Activated B cell treated with CpG ODN at 0.5 μM for 24 hours (primary cell): ENCODE results near the gene TTYH1. TPM values are rescaled to one million over a fixed set of nuclear protein-coding genes. Genes with fewer than 3 reads are reported as not detected.
"Not testable (repeated sequence)": the region's sequence is repeated elsewhere in the genome, so short reads cannot be mapped to it uniquely, and the experiment has no call there.

Experiments used
- ATAC-seq: fragments of 200-7000 bp; cut with Tn5 transposase; one replicate; pipeline ENCODE4 v1.10.0; 2021; ENCODE audit warnings: low read depth, mild to moderate bottlenecking, moderate library complexity
- CTCF ChIA-PET: fragments of 350-600 bp; sonication (Branson Sonifier 250); formaldehyde crosslinking; loops from one replicate; lab custom pipeline; 2021; ENCODE audit warnings: antibody characterized with exemption; lab: Charles Lee
- POLR2A ChIA-PET: fragments of 350-600 bp; sonication (Branson Sonifier 250); formaldehyde crosslinking; loops from one replicate; lab custom pipeline; 2021; ENCODE audit warnings: antibody characterized with exemption; lab: Charles Lee
- DNase-seq: peaks from one replicate; pipeline ENCODE4 v3.0.0; 2022
- H3K27ac Mint-ChIP-seq: one replicate; pipeline ENCODE4 v1.8.0; 2020; ENCODE audit warnings: mixed read lengths
- H3K27me3 Mint-ChIP-seq: one replicate; pipeline ENCODE4 v1.8.0; 2021; ENCODE audit warnings: mixed read lengths
- H3K36me3 Mint-ChIP-seq: one replicate; pipeline ENCODE4 v1.8.0; 2021; ENCODE audit warnings: low read depth, mixed read lengths
- H3K4me1 Mint-ChIP-seq: one replicate; pipeline ENCODE4 v1.8.0; 2021; ENCODE audit warnings: mixed read lengths
- H3K4me3 Mint-ChIP-seq: one replicate; pipeline ENCODE4 v1.8.0; 2020; ENCODE audit warnings: mild to moderate bottlenecking, mixed read lengths
- H3K9me3 Mint-ChIP-seq: one replicate; pipeline ENCODE4 v1.8.0; 2020; ENCODE audit warnings: mixed read lengths
- CTCF ChIP-seq: fragments of 200-600 bp; IDR thresholded peaks from one replicate; pipeline ENCODE4 v1.8.0; 2022; ENCODE audit warnings: antibody characterized with exemption, mild to moderate bottlenecking
- intact Hi-C: fragments of 100-400 bp; cut with micrococcal nuclease; formaldehyde crosslinking; loops from one replicate; pipeline ENCODE4 v1.15.1; 2024
- total RNA-seq: library from RNA; stranded (reverse); gene quantifications from 2 replicates; pipeline ENCODE4 v1.2.3, GENCODE V29; 2022

Gene TTYH1
- total RNA-seq, 1 donor from 2014 or later: not detected

DNA sequence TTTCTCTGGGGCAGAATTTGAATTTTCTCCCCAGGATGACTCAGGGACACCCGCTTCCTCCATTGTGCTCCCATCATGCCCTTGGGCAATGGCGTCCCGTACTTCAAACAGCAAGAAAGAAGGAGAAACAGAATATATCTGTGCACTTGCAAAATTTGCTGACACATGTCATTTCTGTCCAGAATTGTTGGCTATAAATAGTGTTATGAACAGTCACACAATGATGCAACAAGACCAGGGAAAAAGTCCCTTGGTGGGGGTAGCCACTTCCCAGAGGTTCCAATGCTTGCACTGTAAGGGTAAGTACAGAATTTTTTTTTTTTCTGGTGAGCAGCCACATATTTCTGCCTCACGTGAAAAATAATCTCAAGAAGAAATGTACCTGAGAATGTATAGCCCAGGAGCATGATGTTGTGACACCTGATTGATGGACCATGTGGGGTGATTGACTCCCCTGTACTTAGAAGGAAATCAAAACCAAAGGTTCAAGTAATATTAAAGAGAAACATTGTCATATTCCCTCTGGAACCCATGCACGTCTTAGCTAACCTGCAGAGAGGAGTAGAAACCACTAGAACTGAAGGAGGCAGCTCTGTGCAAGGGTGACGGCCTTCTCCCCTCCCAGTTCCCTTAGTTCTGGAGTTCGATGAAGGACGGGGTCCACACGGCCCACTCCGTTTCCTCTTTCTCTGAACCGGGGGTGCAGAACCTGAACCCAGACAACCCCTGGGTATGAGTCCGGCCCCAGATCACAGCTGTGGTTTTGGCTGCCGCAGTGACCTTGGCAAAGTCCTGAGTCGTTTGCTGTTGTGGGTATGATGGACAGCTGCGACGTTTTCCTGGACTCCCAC is 41.3 kb upstream of the TTYH1 start:
- Mint-ChIP-seq H3K9me3 (no peaks in the 10 kb centered on the region), H3K36me3 (peaks cover under 1% of the 10 kb centered on the region), H3K27ac (peak overlapping the region; percentile 76), H3K27me3 (no peaks in the 10 kb centered on the region), H3K4me1 (peaks cover 86% of the 10 kb centered on the region), H3K4me3 (no peak overlapping the region)
- ATAC-seq (no peak), DNase-seq (no peak)
- POLR2A ChIA-PET: interaction anchor here (1.0 kb wide), 1 partner anchor 14 kb away, joined by 5 read pairs; no protein-coding TSS in a partner anchor
- no peak for TF ChIP-seq CTCF
- CTCF ChIA-PET: interaction anchor here (1.0 kb wide), 1 partner anchor 17 kb away, joined by 3 read pairs; no protein-coding TSS in a partner anchor
- intact Hi-C loops: loop anchor here (2.0 kb wide), 1 partner anchor 15 kb away; no protein-coding TSS in a partner anchor

DNA sequence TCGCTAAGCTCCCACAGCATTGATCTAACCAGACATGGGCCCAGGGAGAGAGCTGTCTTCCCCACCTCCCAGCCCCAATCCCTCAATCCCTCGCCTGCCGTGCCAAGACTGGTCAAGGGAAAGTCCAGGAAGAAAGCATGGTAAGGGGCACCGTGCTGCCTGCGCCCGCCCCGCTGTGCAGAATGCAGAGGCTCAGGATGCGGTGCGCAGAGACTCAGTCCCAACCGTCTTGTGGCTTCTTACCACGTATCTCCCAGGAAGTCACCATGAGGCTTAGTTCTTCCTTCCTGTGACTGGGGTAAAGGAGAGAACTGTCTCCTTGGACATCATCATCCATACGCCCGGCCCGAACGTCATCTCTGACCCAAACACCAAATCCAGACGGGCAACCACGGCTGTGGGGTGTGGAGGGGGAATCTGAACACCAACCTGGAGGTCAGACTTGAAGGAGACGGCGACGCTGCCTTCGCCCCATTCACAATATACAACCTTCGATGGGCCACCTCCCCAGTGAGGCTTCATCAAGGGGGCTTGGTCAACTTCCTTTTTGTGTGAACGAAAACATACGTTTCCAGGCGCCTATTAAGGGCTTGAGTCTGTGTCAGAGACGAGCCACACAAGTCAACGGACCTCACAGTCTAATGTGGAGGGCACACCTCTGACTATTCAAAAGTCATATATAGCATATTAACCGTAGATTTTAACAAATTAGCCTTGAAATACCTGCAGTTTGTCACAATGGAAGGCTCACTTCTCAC is 39.9 kb upstream of the TTYH1 start:
- intact Hi-C loops, H3K27me3 Mint-ChIP-seq, H3K9me3 Mint-ChIP-seq, DNase-seq, CTCF ChIA-PET, H3K36me3 Mint-ChIP-seq: not testable (repeated sequence)
- Mint-ChIP-seq H3K27ac (peak overlapping the region; percentile 77), H3K4me3 (peak overlapping the region; percentile 30), H3K4me1 (peaks cover 85% of the 10 kb centered on the region)
- POLR2A ChIA-PET: interaction anchor here (1.0 kb wide), 1 partner anchor 10 kb away, joined by 3 read pairs; the partner anchor contains the start of gene LAIR1
- peak; percentile 19 for ATAC-seq

- H3K4me3 Mint-ChIP-seq: peak overlapping the region; percentile 28
- H3K4me1 Mint-ChIP-seq: peaks cover 78% of the 10 kb centered on the region
- no peaks in the 10 kb centered on the region for H3K36me3 Mint-ChIP-seq
- intact Hi-C loops: no loop called here
- DNase-seq (no peak), ATAC-seq (no peak)
- ChIA-PET POLR2A (interaction anchor here (0.6 to 0.9 kb wide), 4 partner anchors 11 to 741 kb away, joined by 3 to 5 read pairs (median 4); no protein-coding TSS in a partner anchor), CTCF (interaction anchor here (1.0 kb wide), 1 partner anchor 14 kb away, joined by 5 read pairs; no protein-coding TSS in a partner anchor)
- H3K27ac Mint-ChIP-seq: peak overlapping the region; percentile 65
- no peaks in the 10 kb centered on the region for H3K27me3 Mint-ChIP-seq
- TF ChIP-seq CTCF: no peak
- peaks cover 4% of the 10 kb centered on the region for H3K9me3 Mint-ChIP-seq
Observed at GRCh38 chr19:54376610-54377285, 38.5 kb upstream of the TTYH1 start.

DNA sequence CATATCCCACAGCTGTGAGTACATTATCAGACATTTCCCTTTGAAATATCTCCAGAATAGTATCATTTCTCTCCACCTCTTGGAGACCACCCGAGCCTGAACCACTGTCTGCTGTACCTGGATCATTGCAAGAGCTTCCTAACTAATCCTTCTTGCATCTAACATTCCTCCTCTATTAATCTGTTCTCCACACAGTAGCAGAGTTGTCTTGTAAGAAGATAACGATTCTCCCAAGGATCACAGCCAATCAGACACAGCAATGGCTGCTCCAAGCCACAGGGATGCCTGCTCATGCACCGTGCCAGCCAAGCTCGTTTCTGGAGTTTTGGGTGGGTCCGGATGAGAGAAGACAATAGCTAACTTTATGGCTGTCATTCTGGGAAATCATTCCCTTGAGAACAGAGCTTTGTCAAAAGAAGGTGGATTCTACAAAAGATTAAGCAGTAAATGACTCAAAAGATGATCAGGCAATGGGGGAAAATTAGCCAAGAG is 36.0 kb upstream of the TTYH1 start:
- peaks cover 4% of the 10 kb centered on the region for H3K9me3 Mint-ChIP-seq
- no peak for DNase-seq
- ChIA-PET POLR2A (interaction anchor here (1.0 to 2.3 kb wide), 5 partner anchors 9 to 70 kb away, joined by 3 to 18 read pairs (median 7); partner anchors contain the start of genes LAIR1 and LENG8), CTCF (interaction anchor here (0.8 to 2.1 kb wide), 3 partner anchors 9 to 14 kb away, joined by 4 to 10 read pairs (median 4); partner anchors contain the start of gene LAIR1)
- ATAC-seq: no peak
- intact Hi-C loops: loop anchor here (2.0 kb wide), 1 partner anchor 14 kb away; the partner anchor contains the start of gene LAIR1
- H3K4me3 Mint-ChIP-seq: peak overlapping the region; percentile 36
- peaks cover 63% of the 10 kb centered on the region for H3K4me1 Mint-ChIP-seq
- no peaks in the 10 kb centered on the region for H3K36me3 Mint-ChIP-seq
- TF ChIP-seq CTCF: no peak
- peak overlapping the region; percentile 83 for H3K27ac Mint-ChIP-seq
- H3K27me3 Mint-ChIP-seq: no peaks in the 10 kb centered on the region

DNA sequence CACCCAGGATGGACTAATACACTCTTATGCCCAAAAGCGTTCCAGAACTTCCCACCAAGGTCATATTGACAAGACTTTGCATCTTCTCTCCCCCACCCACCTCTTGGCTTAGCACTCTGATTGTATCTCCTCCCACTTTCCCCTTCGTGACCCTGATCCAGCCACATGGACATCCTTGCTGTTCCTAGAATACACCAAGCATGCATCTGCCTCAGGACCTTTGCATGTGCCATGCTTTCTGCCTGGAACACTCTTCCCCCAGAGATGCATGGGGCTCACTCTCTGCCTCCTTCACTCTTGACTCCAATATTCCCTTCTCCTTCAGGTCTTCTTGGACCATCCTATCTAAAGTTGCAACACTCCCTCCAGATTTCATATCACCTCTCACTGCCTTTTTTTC is 34.4 kb upstream of the TTYH1 start:
- Mint-ChIP-seq H3K36me3 (no peaks in the 10 kb centered on the region), H3K4me3 (no peak overlapping the region), H3K27ac (no peak overlapping the region), H3K4me1 (peaks cover 52% of the 10 kb centered on the region), H3K9me3 (peaks cover 4% of the 10 kb centered on the region), H3K27me3 (no peaks in the 10 kb centered on the region)
- ATAC-seq (no peak), DNase-seq (no peak)
- ChIA-PET POLR2A (no interaction called here), CTCF (no interaction called here)
- TF ChIP-seq CTCF: no peak
- intact Hi-C loops: no loop called here

- DNase-seq, H3K36me3 Mint-ChIP-seq, H3K9me3 Mint-ChIP-seq, H3K27ac Mint-ChIP-seq, H3K27me3 Mint-ChIP-seq, intact Hi-C loops, ATAC-seq, H3K4me3 Mint-ChIP-seq: not testable (repeated sequence)
- peaks cover 43% of the 10 kb centered on the region for H3K4me1 Mint-ChIP-seq
- POLR2A ChIA-PET: interaction anchor here (0.6 to 1.7 kb wide), 2 partner anchors 21 to 29 kb away, joined by 3 to 4 read pairs; no protein-coding TSS in a partner anchor
- CTCF ChIA-PET: interaction anchor here (1.2 kb wide), 1 partner anchor 57 kb away, joined by 4 read pairs; no protein-coding TSS in a partner anchor
Observed at GRCh38 chr19:54382041-54382440, 33.2 kb upstream of the TTYH1 start.
